CD4-positive, alpha-beta memory T cell (primary cell): ENCODE measurements around the gene SNN. TPM values are rescaled to one million over a fixed set of nuclear protein-coding genes. Genes with fewer than 3 reads are reported as not detected.

ENCODE experiments used
- CTCF ChIA-PET: fragments of 350-600 bp; sonication (Branson Sonifier 250); formaldehyde crosslinking; loops from one replicate; lab custom pipeline; 2021; ENCODE audit warnings: inconsistent platforms; ENCODE audit not compliant: partially characterized antibody; lab: Charles Lee
- POLR2A ChIA-PET: fragments of 350-600 bp; sonication (Branson Sonifier 250); formaldehyde crosslinking; loops from one replicate; lab custom pipeline; 2021; ENCODE audit not compliant: partially characterized antibody; lab: Charles Lee
- DNase-seq, 5 donors: peaks; one replicate each; pipeline versions ENCODE4 v3.0.0 to v3.0.0-alpha.2; 2020 to 2022; ENCODE audit warnings: mixed read lengths in 1 of 5
- H3K27ac ChIP-seq: one replicate; pipeline ENCODE4 v1.7.0; 2013; ENCODE audit warnings: low read depth, low read length
- H3K27me3 ChIP-seq: 2 replicates; pipeline ENCODE4 v1.7.0; 2013; ENCODE audit warnings: mild to moderate bottlenecking, low read length, moderate library complexity; ENCODE audit not compliant: insufficient read depth
- H3K36me3 ChIP-seq: 2 replicates; pipeline ENCODE4 v1.7.0; 2013; ENCODE audit warnings: mild to moderate bottlenecking, low read length, moderate library complexity; ENCODE audit not compliant: insufficient read depth
- H3K4me1 ChIP-seq: 2 replicates; pipeline ENCODE4 v1.7.0; 2013; ENCODE audit warnings: mild to moderate bottlenecking, low read length, moderate library complexity; ENCODE audit not compliant: insufficient read depth
- H3K4me3 ChIP-seq, 2 donors: one replicate each; pipeline ENCODE4 v1.7.0; 2013; ENCODE audit warnings: low read length in 2 of 2, mild to moderate bottlenecking in 1 of 2
- H3K9me3 ChIP-seq, 2 donors: one replicate each; pipeline ENCODE4 v1.7.0; 2013; ENCODE audit warnings: low read length in 2 of 2, control low read depth in 1 of 2; ENCODE audit not compliant: control insufficient read depth in 1 of 2
- H3K27ac Mint-ChIP-seq, 7 donors: one replicate each; pipeline ENCODE4 v1.8.0; 2020 to 2021; ENCODE audit warnings: mixed read lengths in 7 of 7, mild to moderate bottlenecking in 6 of 7, inconsistent platforms in 3 of 7, moderate library complexity in 3 of 7
- H3K27me3 Mint-ChIP-seq, 2 donors: one replicate each; pipeline ENCODE4 v1.8.0; 2020 to 2021; ENCODE audit warnings: mixed read lengths in 2 of 2
- H3K36me3 Mint-ChIP-seq, 2 donors: one replicate each; pipeline ENCODE4 v1.8.0; 2020 to 2021; ENCODE audit warnings: mixed read lengths in 2 of 2, inconsistent platforms in 1 of 2, mild to moderate bottlenecking in 1 of 2
- H3K4me1 Mint-ChIP-seq, 4 donors: one replicate each; pipeline ENCODE4 v1.8.0; 2020 to 2021; ENCODE audit warnings: mixed read lengths in 4 of 4, mild to moderate bottlenecking in 1 of 4
- H3K4me3 Mint-ChIP-seq, 8 donors: one replicate each; pipeline ENCODE4 v1.8.0; 2020 to 2021; ENCODE audit warnings: mixed read lengths in 8 of 8, mild to moderate bottlenecking in 7 of 8, moderate library complexity in 6 of 8, inconsistent platforms in 3 of 8
- H3K9me3 Mint-ChIP-seq, 8 donors: one replicate each; pipeline ENCODE4 v1.8.0; 2020 to 2021; ENCODE audit warnings: mixed read lengths in 8 of 8, mild to moderate bottlenecking in 5 of 8, inconsistent platforms in 3 of 8, moderate library complexity in 1 of 8
- intact Hi-C: fragments of 100-400 bp; cut with micrococcal nuclease; formaldehyde crosslinking; loops from one replicate; pipeline ENCODE4 v1.15.1; 2023
- polyA plus RNA-seq, 2 donors: library from polyadenylated mRNA; unstranded; fragments of 300-500 nt; fragmentation: Illumina TruSeq; gene quantifications; one replicate each; pipeline ENCODE4 v1.2.3, GENCODE V29; 2021
- total RNA-seq, 2 experiments: library from RNA; stranded (reverse); gene quantifications; one replicate each; pipeline ENCODE4 v1.2.3, GENCODE V29; 2021

Gene SNN
- total and polyA plus RNA-seq, 4 experiments from 2014 or later, result 16.1 to 20.4 (median 18.0) TPM

DNA sequence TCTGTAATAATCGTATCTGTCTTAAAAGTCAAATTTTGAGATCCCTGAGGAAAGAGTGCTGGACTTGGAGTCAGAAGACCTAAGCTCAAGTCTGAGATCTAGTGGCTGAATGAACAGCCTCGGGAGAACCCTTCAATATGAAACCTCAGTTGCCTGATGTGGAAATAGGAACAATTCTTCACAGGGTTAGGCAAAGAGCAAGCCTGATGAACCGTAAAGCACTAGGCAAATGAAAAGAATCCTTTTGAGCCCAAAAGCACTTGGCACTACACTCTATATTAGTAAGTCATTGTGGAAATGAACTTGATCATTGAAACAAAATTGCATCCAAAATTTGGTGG, 54.2 kb downstream of the SNN start:
- ChIA-PET CTCF (interaction anchor here (1.3 kb wide), 1 partner anchor 10 kb away, joined by 3 read pairs; no protein-coding TSS in a partner anchor), POLR2A (no interaction called here)
- Mint-ChIP-seq H3K27me3 (no peaks in the 10 kb centered on the region), H3K4me3 (no peak overlapping the region), H3K4me1 (peaks cover 8 to 21% (median 19%) of the 10 kb centered on the region in 4 donors), H3K27ac (peak overlapping the region in 5 of 7 donors; percentile 1 to 53 (median 48)), H3K9me3 (no peaks in the 10 kb centered on the region), H3K36me3 (peaks cover 22 to 66% of the 10 kb centered on the region in 2 donors)
- peaks cover 17% of the 10 kb centered on the region for H3K36me3 ChIP-seq
- no peak overlapping the region for H3K4me3 ChIP-seq
- peaks cover 3% of the 10 kb centered on the region for H3K4me1 ChIP-seq
- H3K27me3 ChIP-seq, result no peaks in the 10 kb centered on the region
- no peaks in the 10 kb centered on the region for H3K9me3 ChIP-seq
- DNase-seq, result no peak
- no peak overlapping the region for H3K27ac ChIP-seq
- intact Hi-C loops, result no loop called here

DNA sequence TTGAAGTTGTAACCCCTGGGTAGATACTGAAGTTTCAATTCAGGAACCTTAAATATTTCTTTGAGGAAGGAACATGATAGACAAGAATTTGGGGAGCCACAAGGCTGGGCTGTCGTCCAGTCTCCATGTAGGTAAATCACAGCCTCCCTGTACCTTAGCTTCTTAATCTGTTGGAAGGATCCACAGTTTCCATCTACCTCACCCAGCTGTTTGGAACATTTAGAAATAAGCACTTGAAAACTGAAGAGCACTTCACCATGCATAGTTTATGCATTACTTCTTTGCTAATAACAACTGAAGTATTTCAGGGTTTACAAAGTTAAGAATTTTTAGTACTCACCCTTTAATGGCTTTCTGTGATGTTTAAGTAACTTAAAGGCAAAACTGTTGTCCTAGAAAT, 57.2 kb downstream of the SNN start:
- Histone ChIP-seq H3K27me3 (no peaks in the 10 kb centered on the region), H3K4me1 (peaks cover 29% of the 10 kb centered on the region), H3K27ac (no peak overlapping the region), H3K4me3 (no peak overlapping the region), H3K9me3 (no peaks in the 10 kb centered on the region), H3K36me3 (peaks cover 31% of the 10 kb centered on the region)
- ChIA-PET POLR2A (interaction anchor here (0.6 to 0.9 kb wide), 2 partner anchors 17 to 84 kb away, joined by 3 read pairs; partner anchors contain the start of gene TXNDC11), CTCF (interaction anchor here (1.3 kb wide), 2 partner anchors 11 to 17 kb away, joined by 3 to 7 read pairs; partner anchors contain the start of gene TXNDC11)
- H3K36me3 Mint-ChIP-seq, result peaks cover 40 to 79% of the 10 kb centered on the region in 2 donors
- H3K9me3 Mint-ChIP-seq, result no peaks in the 10 kb centered on the region
- peaks cover 24 to 39% (median 28%) of the 10 kb centered on the region in 4 donors for H3K4me1 Mint-ChIP-seq
- no peak overlapping the region for H3K4me3 Mint-ChIP-seq
- intact Hi-C loops, result no loop called here
- no peak for DNase-seq
- peak overlapping the region in 3 of 7 donors; percentile 57 to 75 (median 70) for H3K27ac Mint-ChIP-seq
- H3K27me3 Mint-ChIP-seq, result no peaks in the 10 kb centered on the region

DNA sequence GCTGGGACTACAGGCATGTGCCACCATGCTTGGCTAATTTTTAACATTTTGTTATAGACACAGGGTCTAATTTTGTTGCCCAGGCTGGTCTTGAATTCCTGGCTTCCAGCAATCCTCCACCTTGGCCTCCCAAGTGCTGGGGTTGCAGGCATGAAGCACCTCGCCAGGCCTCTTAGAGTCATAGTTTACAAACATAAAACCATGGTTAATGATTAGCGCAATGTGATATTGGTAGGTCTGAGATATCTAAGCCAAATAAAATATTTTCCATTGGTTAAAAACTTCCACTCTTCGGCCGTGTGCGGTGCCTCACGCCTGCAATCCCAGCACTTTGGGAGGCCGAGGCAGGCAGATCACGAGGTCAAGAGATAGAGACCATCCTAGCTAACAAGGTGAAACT, 57.8 kb downstream of the SNN start:
- no peaks in the 10 kb centered on the region for H3K9me3 ChIP-seq
- Mint-ChIP-seq H3K36me3 (peaks cover 40 to 79% of the 10 kb centered on the region in 2 donors), H3K4me1 (peaks cover 25 to 42% (median 30%) of the 10 kb centered on the region in 4 donors), H3K9me3 (no peaks in the 10 kb centered on the region), H3K4me3 (no peak overlapping the region), H3K27ac (no peak overlapping the region), H3K27me3 (no peaks in the 10 kb centered on the region)
- no peak overlapping the region for H3K27ac ChIP-seq
- H3K27me3 ChIP-seq, result no peaks in the 10 kb centered on the region
- no peak overlapping the region for H3K4me3 ChIP-seq
- peaks cover 33% of the 10 kb centered on the region for H3K4me1 ChIP-seq
- H3K36me3 ChIP-seq, result peaks cover 34% of the 10 kb centered on the region
- ChIA-PET POLR2A (no interaction called here), CTCF (interaction anchor here (1.3 kb wide), 1 partner anchor 16 kb away, joined by 3 read pairs; the partner anchor contains the start of gene TXNDC11)
- no peak for DNase-seq
- intact Hi-C loops, result no loop called here

DNA sequence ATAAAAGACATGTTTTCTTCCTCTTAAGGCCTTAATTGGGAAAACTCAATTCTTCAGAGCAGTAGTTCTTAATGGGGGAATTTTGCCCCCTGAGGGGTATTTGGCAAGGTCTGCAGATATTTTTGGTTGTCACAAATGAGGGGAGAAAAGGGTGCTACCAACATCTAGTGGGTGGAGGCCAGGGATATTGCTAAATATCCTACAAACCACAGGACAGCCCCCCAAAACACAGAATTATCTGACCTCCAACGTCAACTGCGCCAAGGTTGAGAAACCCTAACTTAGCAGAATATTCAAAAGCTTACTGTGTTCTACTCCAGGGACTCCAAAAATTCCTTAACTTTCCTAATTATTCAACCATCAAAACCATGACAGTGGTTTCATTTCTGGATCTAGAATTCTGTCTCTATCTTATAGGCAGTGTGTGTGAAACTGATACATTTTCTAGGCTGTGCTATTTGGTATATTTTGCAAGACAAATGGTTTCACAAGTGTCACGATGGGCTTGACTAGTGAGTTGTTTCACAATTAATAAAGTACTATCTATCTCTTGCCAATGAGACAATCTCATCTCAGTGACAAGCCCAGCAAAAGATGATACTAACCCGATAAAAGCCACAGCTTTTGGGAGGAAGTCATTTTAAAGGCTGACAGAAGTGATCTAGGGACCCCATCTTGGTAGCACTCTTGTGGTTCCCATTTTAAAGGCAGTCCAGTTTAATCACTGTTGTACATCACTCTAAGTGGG, 59.7 kb downstream of the SNN start:
- Histone ChIP-seq H3K4me1 (peaks cover 34% of the 10 kb centered on the region), H3K27ac (no peak overlapping the region), H3K9me3 (no peaks in the 10 kb centered on the region), H3K4me3 (no peak overlapping the region), H3K36me3 (peaks cover 40% of the 10 kb centered on the region), H3K27me3 (no peaks in the 10 kb centered on the region)
- peak overlapping the region; percentile 6 to 65 (median 42) for H3K27ac Mint-ChIP-seq
- no peaks in the 10 kb centered on the region for H3K27me3 Mint-ChIP-seq
- no peak for DNase-seq
- H3K4me1 Mint-ChIP-seq, result peaks cover 26 to 44% (median 35%) of the 10 kb centered on the region in 4 donors
- intact Hi-C loops, result no loop called here
- ChIA-PET POLR2A (no interaction called here), CTCF (interaction anchor here (1.0 kb wide), 1 partner anchor 14 kb away, joined by 4 read pairs; no protein-coding TSS in a partner anchor)
- no peak overlapping the region for H3K4me3 Mint-ChIP-seq
- H3K36me3 Mint-ChIP-seq, result peaks cover 41 to 83% of the 10 kb centered on the region in 2 donors
- no peaks in the 10 kb centered on the region for H3K9me3 Mint-ChIP-seq

Other genes with a start within 250 kb of the SNN start
- 100 to 1,000 TPM; 155 to 157 TPM for gene LITAF, start 81.5 kb upstream of the SNN start, total RNA-seq
- gene LITAF, start 81.5 kb upstream of the SNN start, polyA plus RNA-seq, result 100 to 1,000 TPM; 343 to 496 TPM
- gene TXNDC11, start 74.4 kb downstream of the SNN start, total RNA-seq, result 10 to 100 TPM; 51.7 to 59.8 TPM
- gene TXNDC11, start 74.4 kb downstream of the SNN start, polyA plus RNA-seq, result 10 to 100 TPM; 54.7 to 62.6 TPM
- gene ZC3H7A, start 128.8 kb downstream of the SNN start, total RNA-seq, result 10 to 100 TPM; 85.0 to 92.1 TPM
- gene ZC3H7A, start 128.8 kb downstream of the SNN start, polyA plus RNA-seq, result 10 to 100 TPM; 39.9 to 47.6 TPM
- 100 to 1,000 TPM; 180 to 206 TPM for gene RSL1D1, start 183.1 kb downstream of the SNN start, total RNA-seq
- 100 to 1,000 TPM; 124 to 325 TPM for gene RSL1D1, start 183.1 kb downstream of the SNN start, polyA plus RNA-seq
- gene GSPT1, start 247.5 kb downstream of the SNN start, total RNA-seq, result 10 to 100 TPM; 97.9 to 99.5 TPM
- 100 to 1,000 TPM in 1 of 2 donors, 10 to 100 TPM in 1; 89.0 to 106 TPM for gene GSPT1, start 247.5 kb downstream of the SNN start, polyA plus RNA-seq